ENCODE data around the gene RNF144B. TPM values are rescaled to one million over a fixed set of nuclear protein-coding genes. Genes with fewer than 3 reads are reported as not detected.

Gene RNF144B
- 1.9 TPM in 1 of 2 replicates, not detected in the other for total RNA-seq

DNA sequence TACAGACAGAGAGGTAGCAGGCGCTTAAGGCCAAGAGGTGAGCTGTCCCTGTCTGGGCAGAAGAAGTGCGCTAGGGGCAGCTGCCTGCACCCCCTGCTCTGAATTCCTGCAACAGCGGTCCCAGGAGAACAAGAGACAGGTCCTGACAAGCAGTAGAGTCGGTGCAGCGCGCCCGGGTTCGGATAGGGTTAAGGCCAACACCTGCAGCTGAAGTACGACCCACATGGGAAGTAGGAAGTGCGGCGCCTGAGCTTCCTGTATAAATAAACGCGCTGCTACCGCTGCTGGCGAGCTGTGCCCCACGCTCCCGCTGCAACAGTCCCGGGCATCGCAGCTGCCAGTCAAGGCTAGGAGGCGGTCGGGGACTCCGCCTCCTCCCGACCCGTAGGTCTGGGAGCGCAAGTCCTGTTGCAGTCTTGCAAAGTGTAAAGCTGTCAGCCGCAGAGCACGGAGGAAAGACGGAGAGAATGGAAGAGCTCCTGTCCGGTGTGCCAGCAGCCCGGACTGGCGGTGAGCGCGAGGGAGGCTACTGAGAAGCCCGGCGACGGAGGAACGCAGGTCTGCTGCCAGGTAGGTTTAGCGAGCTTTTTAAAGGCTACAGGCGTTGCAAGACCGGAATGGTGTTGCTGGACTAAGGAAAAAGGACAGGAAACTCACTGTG, at the start of gene RNF144B:
Gene RNF144B, plus strand, starts transcription at position 290 of the 661 bp plus-strand sequence. CDS start 12,185 bp downstream, outside the sequence.

Other genes starting within 250 kb of the RNF144B start
- 3.6 and 13.2 TPM in 2 replicates for gene TPMT, start 232.3 kb upstream of the RNF144B start, total RNA-seq
- gene KDM1B, start 231.9 kb upstream of the RNF144B start, total RNA-seq, result 6.5 and 7.4 TPM in 2 replicates
- 85.4 and 99.9 TPM in 2 replicates for gene DEK, start 122.8 kb upstream of the RNF144B start, total RNA-seq